ENCODE results near the gene RNF144B. TPM values are rescaled to one million over a fixed set of nuclear protein-coding genes. Genes with fewer than 3 reads are reported as not detected.

The RNF144B gene
- total RNA-seq, 3 donors from 2014 or later = 24.3 to 37.0 (median 24.8) TPM

DNA sequence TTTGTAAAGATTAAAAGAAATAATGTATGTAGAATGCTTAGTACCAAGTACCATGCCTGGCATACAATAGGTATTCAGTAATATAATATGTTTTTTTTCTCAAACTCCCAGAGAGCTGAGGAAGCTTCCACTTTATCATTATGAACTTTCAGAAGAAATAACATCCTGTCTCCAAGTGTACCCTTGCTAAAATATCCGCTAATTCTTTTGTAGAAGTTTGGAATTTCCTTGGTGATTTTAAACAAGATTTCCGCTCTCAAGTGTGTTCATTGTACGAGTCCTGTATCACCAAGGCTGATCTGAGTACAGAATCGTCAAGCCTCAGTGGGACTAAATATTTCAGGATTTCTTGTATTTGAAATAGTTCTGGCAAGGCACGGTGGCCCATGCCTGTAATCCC is 16.1 kb upstream of the RNF144B start:
- DNase-seq (ENCODE audit: low spot score in 2 of 2) = no peak
- no peaks in the 10 kb centered on the region for H3K4me1 ChIP-seq
- H3K27me3 ChIP-seq = no peaks in the 10 kb centered on the region
- no peak overlapping the region for H3K4me3 ChIP-seq
- no peaks in the 10 kb centered on the region for H3K36me3 ChIP-seq
- H3K27ac ChIP-seq = no peak overlapping the region
- H3K9me3 ChIP-seq = no peaks in the 10 kb centered on the region
- TF ChIP-seq POLR2A (IDR thresholded peaks at IDR 0.05) (no peak), POLR2AphosphoS5 (IDR thresholded peaks at IDR 0.05) (no peak)
- intact Hi-C loops (cut with DNase I; ENCODE audit: low total_unique reads) = no loop called here

DNA sequence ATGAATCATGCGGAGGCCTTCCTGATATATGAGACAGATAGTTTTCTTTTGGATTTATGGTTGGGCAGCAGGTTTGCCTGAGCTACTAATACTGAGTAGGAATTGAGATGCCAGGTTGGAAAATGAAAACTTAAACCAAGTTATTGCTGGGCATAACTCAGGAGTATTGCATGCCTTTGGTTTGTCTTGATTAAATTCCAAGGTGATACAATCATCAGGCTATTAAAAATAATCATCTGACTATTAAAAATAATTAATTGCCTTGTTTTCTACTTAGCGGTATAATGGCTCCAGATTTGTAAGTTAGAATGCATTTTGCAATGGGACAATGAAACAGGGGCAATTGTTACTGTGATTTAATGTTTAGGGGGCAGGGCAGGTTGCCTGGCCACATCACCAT is 15.5 kb upstream of the RNF144B start:
- H3K4me1 ChIP-seq = no peaks in the 10 kb centered on the region
- H3K9me3 ChIP-seq = no peaks in the 10 kb centered on the region
- H3K27ac ChIP-seq = no peak overlapping the region
- no peak for TF ChIP-seq POLR2A (IDR thresholded peaks at IDR 0.05)
- H3K4me3 ChIP-seq = no peak overlapping the region
- H3K36me3 ChIP-seq = no peaks in the 10 kb centered on the region
- no peak for DNase-seq (ENCODE audit: low spot score in 2 of 2)
- intact Hi-C loops (cut with DNase I; ENCODE audit: low total_unique reads) = no loop called here
- H3K27me3 ChIP-seq = no peaks in the 10 kb centered on the region

DNA sequence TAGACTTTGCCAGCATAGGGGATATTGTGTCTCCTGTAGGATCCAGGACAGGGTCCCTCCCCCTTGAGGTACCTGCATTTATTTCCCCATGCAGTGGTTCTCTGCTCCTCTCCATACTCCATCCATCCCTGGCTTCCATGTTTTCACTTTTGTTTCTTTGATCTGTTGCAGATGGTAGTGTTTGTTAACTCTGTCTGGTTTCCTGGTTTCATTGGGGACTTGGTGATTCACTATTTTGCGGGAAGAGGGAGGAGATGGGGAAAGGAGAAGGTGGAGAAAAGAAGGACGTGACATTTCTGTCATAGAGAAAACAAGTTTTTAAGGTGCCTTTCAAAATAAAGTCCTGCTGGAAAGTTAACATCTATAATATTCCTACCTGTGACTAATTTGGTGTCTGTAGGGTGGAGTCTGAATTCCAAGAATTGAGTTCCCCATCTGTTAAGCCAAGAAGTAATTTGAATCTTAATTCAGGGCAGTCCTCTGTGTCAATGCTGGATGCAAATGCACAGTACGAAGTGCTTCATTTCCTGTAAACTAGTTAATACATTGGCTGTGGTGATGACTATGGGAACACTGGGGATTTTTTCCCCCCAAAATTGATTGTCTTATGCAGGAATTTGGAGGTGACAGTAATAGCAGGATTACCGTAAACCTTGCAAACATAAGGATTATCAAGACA is 6.9 kb upstream of the RNF144B start:
- TF ChIP-seq CTCF (IDR thresholded peaks at IDR 0.05) (no peak), POLR2AphosphoS5 (IDR thresholded peaks at IDR 0.05) (no peak), POLR2A (IDR thresholded peaks at IDR 0.05) (no peak)
- no peaks in the 10 kb centered on the region for H3K4me1 ChIP-seq
- no peak overlapping the region for H3K27ac ChIP-seq
- H3K36me3 ChIP-seq = no peaks in the 10 kb centered on the region
- H3K9me3 ChIP-seq = no peaks in the 10 kb centered on the region
- H3K27me3 ChIP-seq = no peaks in the 10 kb centered on the region
- DNase-seq (ENCODE audit: low spot score in 2 of 2) = no peak
- no peak overlapping the region for H3K4me3 ChIP-seq
- intact Hi-C loops (cut with DNase I; ENCODE audit: low total_unique reads) = no loop called here

DNA sequence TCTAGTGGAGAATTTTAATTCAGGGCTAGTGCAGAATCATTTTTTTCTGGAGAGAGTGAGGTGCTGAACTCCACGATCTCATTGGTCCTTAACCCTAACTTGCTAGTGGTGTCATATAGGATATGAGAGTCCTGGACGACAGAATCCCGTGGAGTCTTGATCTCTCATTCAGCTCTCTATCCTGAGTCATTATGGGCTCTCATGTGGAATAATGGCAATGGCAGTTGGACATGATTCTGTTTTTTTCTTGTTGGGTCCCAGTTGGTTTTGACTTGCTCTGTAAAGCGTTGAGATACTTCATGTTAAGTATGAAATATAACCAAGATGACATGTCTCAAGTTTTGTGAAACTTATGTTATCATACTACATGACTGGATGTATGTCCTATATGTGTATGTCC is 6.3 kb upstream of the RNF144B start:
- Histone ChIP-seq H3K4me3 (no peak overlapping the region), H3K27ac (no peak overlapping the region), H3K4me1 (no peaks in the 10 kb centered on the region), H3K9me3 (no peaks in the 10 kb centered on the region), H3K36me3 (no peaks in the 10 kb centered on the region), H3K27me3 (no peaks in the 10 kb centered on the region)
- DNase-seq (ENCODE audit: low spot score in 2 of 2) = no peak
- intact Hi-C loops (cut with DNase I; ENCODE audit: low total_unique reads) = no loop called here
- TF ChIP-seq POLR2AphosphoS5 (IDR thresholded peaks at IDR 0.05) = no peak
- no peak for TF ChIP-seq POLR2A (IDR thresholded peaks at IDR 0.05)
- TF ChIP-seq CTCF (IDR thresholded peaks at IDR 0.05) = no peak

DNA sequence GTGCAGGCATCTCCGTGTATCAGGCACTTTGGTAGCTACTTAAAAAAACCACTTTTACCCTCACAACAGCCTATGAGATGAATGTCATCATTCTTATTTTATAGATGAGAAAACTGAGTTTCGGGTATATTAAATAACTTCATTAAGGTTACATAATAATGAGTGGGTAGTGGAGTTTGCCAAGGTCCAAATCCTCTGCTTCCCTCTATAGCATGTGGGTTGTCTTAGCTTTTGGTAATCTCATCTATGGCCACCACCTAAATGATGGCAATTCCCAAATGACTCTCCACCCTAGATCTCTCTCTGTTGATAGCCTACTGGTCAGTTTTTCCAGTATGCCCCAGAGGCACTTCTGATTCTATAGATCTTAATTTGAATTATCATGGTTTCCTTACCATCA is 3.7 kb upstream of the RNF144B start:
- Histone ChIP-seq H3K4me3 (no peak overlapping the region), H3K27me3 (no peaks in the 10 kb centered on the region), H3K36me3 (no peaks in the 10 kb centered on the region), H3K9me3 (no peaks in the 10 kb centered on the region), H3K4me1 (peaks cover 0 to 9% of the 10 kb centered on the region in 2 donors), H3K27ac (no peak overlapping the region)
- intact Hi-C loops (cut with DNase I; ENCODE audit: low total_unique reads) = no loop called here
- no peak for DNase-seq (ENCODE audit: low spot score in 2 of 2)
- no peak for TF ChIP-seq CTCF (IDR thresholded peaks at IDR 0.05)
- TF ChIP-seq POLR2A (IDR thresholded peaks at IDR 0.05) = no peak
- TF ChIP-seq POLR2AphosphoS5 (IDR thresholded peaks at IDR 0.05) = no peak

DNA sequence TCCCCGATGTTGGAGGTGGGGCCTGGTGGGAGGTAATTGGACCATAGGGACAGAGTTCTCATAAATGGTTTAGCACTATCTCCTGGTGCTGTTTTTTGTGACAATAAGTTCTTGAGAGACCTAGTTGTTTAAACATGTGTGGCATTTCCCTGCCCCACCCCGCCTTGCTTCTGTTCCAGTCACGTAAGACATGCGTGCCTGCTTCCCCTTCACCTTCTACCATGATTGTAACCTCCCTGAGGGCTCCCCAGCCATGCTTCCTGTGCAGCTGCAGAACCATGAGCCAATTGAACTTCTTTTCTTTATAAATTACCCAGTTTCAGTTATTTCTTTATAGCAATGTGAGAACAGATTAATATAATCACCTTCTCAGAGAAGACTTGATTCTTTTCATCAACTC is 2.5 kb upstream of the RNF144B start:
- intact Hi-C loops (cut with DNase I; ENCODE audit: low total_unique reads) = no loop called here
- no peak for DNase-seq (ENCODE audit: low spot score in 2 of 2)
- H3K36me3 ChIP-seq = no peaks in the 10 kb centered on the region
- peaks cover 0 to 9% of the 10 kb centered on the region in 2 donors for H3K4me1 ChIP-seq
- no peaks in the 10 kb centered on the region for H3K27me3 ChIP-seq
- H3K4me3 ChIP-seq = no peak overlapping the region
- H3K9me3 ChIP-seq = no peaks in the 10 kb centered on the region
- TF ChIP-seq POLR2AphosphoS5 (IDR thresholded peaks at IDR 0.05) (no peak), CTCF (IDR thresholded peaks at IDR 0.05) (no peak)
- H3K27ac ChIP-seq = no peak overlapping the region
